Mononuclear cell (primary cell): ENCODE measurements around the gene GPC5. TPM values are rescaled to one million over a fixed set of nuclear protein-coding genes. Genes with fewer than 3 reads are reported as not detected.
"Not testable (repeated sequence)": the region's sequence is repeated elsewhere in the genome, so short reads cannot be mapped to it uniquely, and the experiment has no call there.

Experiments
- H3K27me3 ChIP-seq: 2 replicates; pipeline ENCODE4 v1.6.0; 2011; ENCODE audit warnings: low read length, control low read depth; ENCODE audit not compliant: insufficient read depth
- H3K4me1 ChIP-seq: 2 replicates; pipeline ENCODE4 v1.5.1; 2011; ENCODE audit warnings: mild to moderate bottlenecking, low read length, control low read depth; ENCODE audit not compliant: insufficient read depth
- H3K4me3 ChIP-seq: 2 replicates; pipeline ENCODE4 v1.5.1; 2011; ENCODE audit warnings: mild to moderate bottlenecking, low read length, moderate library complexity
- H3K9me3 ChIP-seq: 2 replicates; pipeline ENCODE4 v1.5.1; 2011; ENCODE audit warnings: low read depth, mild to moderate bottlenecking, control low read depth, low read length
- total RNA-seq: library from RNA; depleted of rRNA; stranded (reverse); fragments of >200 nt; gene quantifications from one replicate; pipeline ENCODE4 v1.2.3, GENCODE V29; 2012

Gene GPC5
- total RNA-seq, 1 donor, result 0.21 TPM

GRCh38 chr13:91771229-91771628, 372.8 kb downstream of the GPC5 start:
- Histone ChIP-seq H3K9me3 (no peaks in the 10 kb centered on the region), H3K4me3 (no peak overlapping the region), H3K4me1 (no peaks in the 10 kb centered on the region), H3K27me3 (no peaks in the 10 kb centered on the region)

- no peak overlapping the region for H3K4me3 ChIP-seq
- H3K9me3 ChIP-seq, result no peaks in the 10 kb centered on the region
- no peaks in the 10 kb centered on the region for H3K4me1 ChIP-seq
- no peaks in the 10 kb centered on the region for H3K27me3 ChIP-seq
Observed at GRCh38 chr13:91773591-91774227, 375.3 kb downstream of the GPC5 start.

- Histone ChIP-seq H3K4me1 (no peaks in the 10 kb centered on the region), H3K4me3 (no peak overlapping the region), H3K27me3 (no peaks in the 10 kb centered on the region), H3K9me3 (no peaks in the 10 kb centered on the region)
Observed at GRCh38 chr13:91774397-91774796, 376.0 kb downstream of the GPC5 start.

- no peaks in the 10 kb centered on the region for H3K27me3 ChIP-seq
- no peak overlapping the region for H3K4me3 ChIP-seq
- no peaks in the 10 kb centered on the region for H3K4me1 ChIP-seq
- H3K9me3 ChIP-seq, result no peaks in the 10 kb centered on the region
Observed at GRCh38 chr13:91776611-91777193, 378.3 kb downstream of the GPC5 start.

GRCh38 chr13:91778123-91778522, 379.7 kb downstream of the GPC5 start:
- Histone ChIP-seq H3K4me3 (no peak overlapping the region), H3K9me3 (no peaks in the 10 kb centered on the region), H3K4me1 (no peaks in the 10 kb centered on the region), H3K27me3 (no peaks in the 10 kb centered on the region)

GRCh38 chr13:91781982-91782691, 383.7 kb downstream of the GPC5 start:
- H3K27me3 ChIP-seq, result not testable (repeated sequence)

GRCh38 chr13:91785431-91786119, 387.2 kb downstream of the GPC5 start:
- Histone ChIP-seq H3K4me1 (no peaks in the 10 kb centered on the region), H3K4me3 (no peak overlapping the region), H3K9me3 (no peaks in the 10 kb centered on the region), H3K27me3 (no peaks in the 10 kb centered on the region)

More at GRCh38 chr13:91781982-91782691, 383.7 kb downstream of the GPC5 start:
- not testable (repeated sequence) for H3K4me1 ChIP-seq, H3K9me3 ChIP-seq, H3K4me3 ChIP-seq

GRCh38 chr13:91792054-91792453, 393.6 kb downstream of the GPC5 start:
- H3K9me3 ChIP-seq, result no peaks in the 10 kb centered on the region
- no peaks in the 10 kb centered on the region for H3K4me1 ChIP-seq
- no peak overlapping the region for H3K4me3 ChIP-seq
- H3K27me3 ChIP-seq, result no peaks in the 10 kb centered on the region

GRCh38 chr13:91797567-91797966, 399.1 kb downstream of the GPC5 start:
- no peak overlapping the region for H3K4me3 ChIP-seq
- no peaks in the 10 kb centered on the region for H3K27me3 ChIP-seq
- H3K4me1 ChIP-seq, result no peaks in the 10 kb centered on the region
- H3K9me3 ChIP-seq, result no peaks in the 10 kb centered on the region

- not testable (repeated sequence) for H3K4me3 ChIP-seq, H3K27me3 ChIP-seq, H3K9me3 ChIP-seq, H3K4me1 ChIP-seq
Observed at GRCh38 chr13:91798338-91798737, 399.9 kb downstream of the GPC5 start.

GRCh38 chr13:91801772-91802171, 403.4 kb downstream of the GPC5 start:
- H3K4me3 ChIP-seq, H3K9me3 ChIP-seq: not testable (repeated sequence)

GRCh38 chr13:91802957-91803356, 404.5 kb downstream of the GPC5 start:
- H3K4me3 ChIP-seq, result no peak overlapping the region
- H3K4me1 ChIP-seq, result no peaks in the 10 kb centered on the region
- no peaks in the 10 kb centered on the region for H3K27me3 ChIP-seq

More at GRCh38 chr13:91801772-91802171, 403.4 kb downstream of the GPC5 start:
- not testable (repeated sequence) for H3K4me1 ChIP-seq, H3K27me3 ChIP-seq

GRCh38 chr13:91804724-91805123, 406.3 kb downstream of the GPC5 start:
- no peaks in the 10 kb centered on the region for H3K4me1 ChIP-seq
- no peaks in the 10 kb centered on the region for H3K27me3 ChIP-seq
- no peak overlapping the region for H3K4me3 ChIP-seq
- no peaks in the 10 kb centered on the region for H3K9me3 ChIP-seq

More at GRCh38 chr13:91802957-91803356, 404.5 kb downstream of the GPC5 start:
- no peaks in the 10 kb centered on the region for H3K9me3 ChIP-seq

GRCh38 chr13:91805605-91806004, 407.2 kb downstream of the GPC5 start:
- no peaks in the 10 kb centered on the region for H3K4me1 ChIP-seq
- no peak overlapping the region for H3K4me3 ChIP-seq
- H3K27me3 ChIP-seq, result no peaks in the 10 kb centered on the region
- H3K9me3 ChIP-seq, result no peaks in the 10 kb centered on the region

- Histone ChIP-seq H3K4me1 (no peaks in the 10 kb centered on the region), H3K27me3 (no peaks in the 10 kb centered on the region), H3K9me3 (no peaks in the 10 kb centered on the region), H3K4me3 (no peak overlapping the region)
Observed at GRCh38 chr13:91809161-91809560, 410.7 kb downstream of the GPC5 start.
